LNCAP (cell line): ENCODE results near the gene CNTNAP2.

ENCODE experiments used
- TF ChIP-seq, protein P1 (sequence below): fragments of 450-650 bp; IDR thresholded peaks from 2 replicates; pipeline ENCODE4 v1.5.1; 2017; ENCODE audit warnings: mild to moderate bottlenecking

CNTNAP2 gene

DNA sequence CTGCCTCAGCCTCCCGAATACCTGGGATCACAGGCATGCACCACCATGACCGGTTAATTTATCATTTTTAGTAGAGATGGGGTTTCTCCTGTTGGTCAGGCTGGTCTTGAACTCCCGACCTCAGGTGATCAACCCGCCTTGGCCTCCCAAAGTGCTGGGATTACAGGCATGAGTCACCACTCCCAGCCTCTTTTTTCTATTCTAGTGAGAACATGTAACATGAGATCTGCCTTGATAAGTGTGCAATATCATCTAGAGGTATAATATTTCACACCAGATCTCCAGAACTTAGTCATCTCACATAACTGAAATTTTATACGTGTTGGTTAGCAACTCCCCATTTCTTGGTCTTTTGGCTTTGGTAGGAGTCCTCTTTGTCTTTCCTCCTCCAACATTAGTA lies 656.9 kb downstream of the CNTNAP2 start:
- TF ChIP-seq, protein P1, sequence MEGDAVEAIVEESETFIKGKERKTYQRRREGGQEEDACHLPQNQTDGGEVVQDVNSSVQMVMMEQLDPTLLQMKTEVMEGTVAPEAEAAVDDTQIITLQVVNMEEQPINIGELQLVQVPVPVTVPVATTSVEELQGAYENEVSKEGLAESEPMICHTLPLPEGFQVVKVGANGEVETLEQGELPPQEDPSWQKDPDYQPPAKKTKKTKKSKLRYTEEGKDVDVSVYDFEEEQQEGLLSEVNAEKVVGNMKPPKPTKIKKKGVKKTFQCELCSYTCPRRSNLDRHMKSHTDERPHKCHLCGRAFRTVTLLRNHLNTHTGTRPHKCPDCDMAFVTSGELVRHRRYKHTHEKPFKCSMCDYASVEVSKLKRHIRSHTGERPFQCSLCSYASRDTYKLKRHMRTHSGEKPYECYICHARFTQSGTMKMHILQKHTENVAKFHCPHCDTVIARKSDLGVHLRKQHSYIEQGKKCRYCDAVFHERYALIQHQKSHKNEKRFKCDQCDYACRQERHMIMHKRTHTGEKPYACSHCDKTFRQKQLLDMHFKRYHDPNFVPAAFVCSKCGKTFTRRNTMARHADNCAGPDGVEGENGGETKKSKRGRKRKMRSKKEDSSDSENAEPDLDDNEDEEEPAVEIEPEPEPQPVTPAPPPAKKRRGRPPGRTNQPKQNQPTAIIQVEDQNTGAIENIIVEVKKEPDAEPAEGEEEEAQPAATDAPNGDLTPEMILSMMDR: no peak

DNA sequence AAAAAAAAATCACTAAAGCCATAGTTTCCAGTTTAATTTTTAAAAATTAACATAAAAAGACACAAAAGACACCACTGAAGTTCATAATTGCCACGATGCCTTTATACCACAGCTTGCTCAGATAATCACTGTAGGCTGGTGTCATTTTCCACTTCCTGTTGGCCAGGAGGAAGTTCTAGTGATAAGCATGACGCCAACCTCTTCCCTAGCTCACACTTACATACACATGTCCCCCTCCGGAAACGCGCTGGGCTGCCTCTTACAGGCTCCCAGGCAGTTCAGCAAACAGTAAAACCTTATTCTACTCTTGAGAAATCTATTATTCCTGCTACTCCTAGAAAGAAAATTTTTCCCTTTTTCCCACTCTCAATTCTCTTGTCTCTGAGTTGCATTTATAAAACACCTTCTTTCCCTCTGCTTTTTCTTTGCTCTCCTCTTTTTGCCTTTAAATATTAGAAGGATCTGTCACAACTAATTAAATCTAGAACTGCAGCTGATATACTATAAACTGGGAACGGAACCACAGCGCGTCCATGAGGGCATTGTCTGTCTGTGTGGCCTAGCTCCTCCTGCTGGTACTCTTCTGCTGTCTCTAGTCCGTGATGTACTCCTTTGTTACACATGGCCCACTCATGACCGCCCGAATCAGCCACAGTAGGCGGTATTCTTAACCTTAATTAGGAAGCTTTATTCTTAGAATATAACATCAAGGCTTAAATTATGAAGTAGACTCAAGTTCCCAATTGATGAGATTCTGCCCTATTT lies 664.9 kb downstream of the CNTNAP2 start:
- TF ChIP-seq, protein P1: no peak

DNA sequence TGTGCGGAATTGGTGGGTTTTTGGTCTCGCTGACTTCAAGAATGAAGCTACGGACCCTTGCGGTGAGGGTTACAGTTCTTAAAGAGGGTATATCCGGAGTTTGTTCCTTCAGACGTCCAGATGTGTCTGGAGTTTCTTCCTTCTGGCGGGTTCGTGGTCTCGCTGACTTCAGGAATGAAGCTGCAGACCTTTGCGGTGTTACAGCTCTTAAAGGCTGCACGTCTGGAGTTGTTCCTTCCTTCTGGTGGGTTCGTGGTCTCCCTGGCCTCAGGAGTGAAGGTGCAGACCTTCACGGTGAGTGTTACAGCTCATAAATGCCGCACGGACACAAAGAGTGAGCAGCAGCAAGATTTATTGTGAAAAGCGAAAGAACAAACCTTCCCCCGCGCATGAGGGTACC lies 670.7 kb downstream of the CNTNAP2 start:
- TF ChIP-seq, protein P1: no peak

DNA sequence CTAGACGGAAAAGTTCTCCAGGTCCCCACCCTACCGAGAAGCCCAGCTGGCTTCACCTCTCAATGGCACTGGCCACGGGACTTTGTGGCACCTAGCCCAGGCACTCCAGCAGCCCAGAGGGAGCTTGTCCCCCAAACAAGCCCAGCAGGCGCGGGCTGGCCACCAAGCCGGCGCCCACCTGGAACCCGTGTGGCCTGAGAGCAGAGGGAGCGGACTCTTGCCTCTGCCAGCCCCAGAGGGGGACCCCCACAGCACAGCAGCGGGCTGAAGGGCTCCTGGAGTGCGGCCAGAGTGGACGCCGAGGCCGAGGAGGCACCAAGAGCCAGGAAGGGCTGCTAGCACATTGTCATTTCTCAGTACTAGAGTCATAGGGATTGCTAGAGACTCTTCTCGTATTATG lies 671.4 kb downstream of the CNTNAP2 start:
- TF ChIP-seq, protein P1: no peak

DNA sequence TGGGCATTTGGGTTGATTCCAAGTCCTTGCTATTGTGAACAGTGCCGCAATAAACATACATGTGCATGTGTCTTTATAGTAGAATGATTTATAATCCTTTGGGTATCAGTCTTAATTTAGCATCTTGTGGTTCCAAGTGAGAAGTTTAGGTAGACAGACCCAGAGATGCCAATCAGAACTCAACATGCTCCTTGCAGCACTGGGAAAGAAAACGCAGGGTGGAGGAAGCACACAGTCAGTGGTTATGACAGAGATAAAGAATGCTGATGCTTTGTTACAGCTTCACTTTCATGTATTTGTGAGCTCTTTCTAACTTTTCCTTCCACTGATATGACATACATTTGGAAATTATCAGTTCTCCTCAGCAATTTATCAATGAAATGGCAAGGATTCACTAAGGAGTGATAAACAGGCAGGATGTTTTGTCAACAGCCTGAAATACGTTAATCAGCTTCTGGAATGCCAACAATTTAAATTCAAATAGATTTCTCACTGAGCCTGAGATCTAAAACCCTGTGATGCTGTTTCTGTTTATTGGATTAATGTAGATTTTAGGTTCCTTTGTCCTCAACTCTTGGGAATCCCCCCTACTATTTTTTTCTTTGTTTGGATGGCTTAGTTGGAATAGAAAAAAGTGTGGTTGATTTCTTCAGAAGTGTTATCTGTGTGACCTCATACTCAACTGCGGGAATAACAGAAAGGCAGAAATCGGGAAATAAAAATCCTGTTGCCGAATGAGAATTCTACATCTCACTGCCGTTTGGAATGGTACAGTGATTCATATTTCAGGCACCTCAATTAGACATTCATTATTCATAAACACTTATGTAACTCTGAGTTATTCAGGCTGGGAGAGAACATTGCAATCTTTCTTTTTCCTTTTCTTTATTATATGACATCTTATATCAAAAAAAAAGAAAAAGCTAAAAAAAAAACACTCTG lies 675.0 kb downstream of the CNTNAP2 start:
- TF ChIP-seq, protein P1: no peak

DNA sequence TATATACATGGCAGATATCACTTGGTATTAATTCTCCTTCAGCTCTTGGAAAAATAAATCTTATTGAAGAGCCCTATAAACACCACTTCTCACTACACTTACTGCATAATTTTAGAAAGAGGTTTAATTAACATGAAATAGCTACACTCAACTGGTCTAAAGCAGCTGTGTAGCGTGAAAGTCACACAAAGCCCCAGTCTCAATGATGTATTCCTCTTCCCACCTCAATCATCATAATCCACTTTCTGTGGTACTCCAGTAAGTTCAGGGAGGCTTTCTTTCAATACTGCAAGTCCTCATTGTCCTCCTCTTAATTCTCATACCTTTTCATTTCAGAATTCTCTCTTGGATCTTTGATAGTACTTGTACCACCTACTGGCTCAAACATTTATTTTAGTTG lies 688.0 kb downstream of the CNTNAP2 start:
- TF ChIP-seq, protein P1: no peak

DNA sequence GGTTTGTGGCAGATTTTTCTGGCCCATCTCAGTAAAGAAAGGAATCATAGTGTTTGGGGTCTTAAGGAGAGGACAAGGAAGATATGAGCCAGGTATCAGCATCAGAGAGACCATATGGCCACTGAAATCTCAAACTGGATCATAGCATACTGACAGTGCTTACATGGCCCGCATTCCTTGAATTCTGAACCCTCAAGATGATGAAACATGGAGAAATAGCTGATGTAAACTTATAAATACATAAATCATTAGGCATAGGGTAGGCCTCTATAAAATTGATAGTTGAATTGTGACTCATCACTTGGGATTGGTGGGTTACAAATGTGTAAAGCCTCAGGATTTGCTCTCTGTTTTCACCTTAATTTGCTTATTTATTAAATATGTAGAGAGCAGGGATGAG lies 688.5 kb downstream of the CNTNAP2 start:
- TF ChIP-seq, protein P1: no peak
